NCI-H2029 treated with DMSO at 0.1 percent for 48 hours (cell line): Measurements from ENCODE around the gene HLF.

ENCODE experiments used
- DNase-seq: peaks from one replicate; lab custom pipeline; 2025; lab: John Stamatoyannopoulos, UW

The HLF gene

DNA sequence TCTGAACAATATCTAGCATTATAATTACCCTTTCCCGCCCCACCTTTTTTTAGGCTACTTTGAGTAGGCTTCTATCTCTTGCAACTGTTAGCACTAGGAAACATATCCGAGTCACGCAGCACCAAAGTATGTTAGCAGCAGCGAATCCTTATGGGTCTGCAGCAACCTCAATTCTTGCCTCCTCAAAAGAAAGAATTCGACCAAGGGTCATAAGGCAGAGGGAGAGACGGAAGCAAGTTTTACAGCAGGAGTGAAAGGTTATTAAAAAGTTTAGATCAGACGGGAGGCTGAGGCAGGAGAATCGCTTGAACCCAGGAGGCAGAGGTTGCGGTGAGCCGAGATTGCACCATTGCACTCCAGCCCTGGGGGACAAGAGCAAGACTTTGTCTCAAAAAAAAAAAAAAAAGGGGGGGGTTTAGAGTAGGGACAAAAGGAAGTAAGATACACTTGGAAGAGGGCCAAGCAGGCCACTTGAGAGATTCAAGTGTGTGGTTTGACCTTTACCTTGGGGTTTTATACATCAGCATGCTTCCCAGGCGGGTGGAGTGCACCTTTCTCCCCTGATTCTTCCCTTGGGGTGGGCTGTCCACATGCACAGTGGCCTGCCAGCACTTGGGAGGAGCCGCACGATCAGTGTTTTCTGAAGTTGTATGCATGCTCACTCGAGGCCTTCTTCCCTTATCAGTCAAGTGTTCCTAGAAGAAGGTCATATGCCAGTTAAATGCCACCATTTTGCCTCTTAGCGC is 67.7 kb downstream of the HLF start:
- DNase-seq: peak; percentile 58

- DNase-seq: no peak
Observed at GRCh38 chr17:55334285-55334684, 69.5 kb downstream of the HLF start.

GRCh38 chr17:55334881-55335540 is 70.3 kb downstream of the HLF start:
- no peak for DNase-seq

DNA sequence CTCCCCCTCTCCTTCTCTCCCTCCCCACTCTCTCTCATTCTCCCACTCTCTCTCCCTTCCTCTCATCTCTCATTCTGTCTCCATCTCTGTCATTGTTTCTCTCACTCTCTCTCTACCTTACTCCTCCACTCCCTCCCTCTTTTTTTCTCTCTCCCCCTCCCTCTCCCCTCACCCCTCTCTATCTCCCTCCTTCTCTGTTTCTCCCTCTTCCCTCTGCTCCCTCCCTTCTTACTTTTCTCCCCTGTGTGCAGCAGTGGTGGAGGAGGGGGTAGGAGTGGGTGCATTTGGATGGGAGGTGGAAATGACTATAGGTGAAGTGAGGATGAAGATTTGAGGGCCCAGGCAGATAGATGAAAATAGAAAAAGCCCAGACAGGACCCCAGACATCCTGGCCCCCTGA is 70.9 kb downstream of the HLF start:
- DNase-seq: no peak

- DNase-seq: no peak
Observed at GRCh38 chr17:55336426-55336825, 71.7 kb downstream of the HLF start.

DNA sequence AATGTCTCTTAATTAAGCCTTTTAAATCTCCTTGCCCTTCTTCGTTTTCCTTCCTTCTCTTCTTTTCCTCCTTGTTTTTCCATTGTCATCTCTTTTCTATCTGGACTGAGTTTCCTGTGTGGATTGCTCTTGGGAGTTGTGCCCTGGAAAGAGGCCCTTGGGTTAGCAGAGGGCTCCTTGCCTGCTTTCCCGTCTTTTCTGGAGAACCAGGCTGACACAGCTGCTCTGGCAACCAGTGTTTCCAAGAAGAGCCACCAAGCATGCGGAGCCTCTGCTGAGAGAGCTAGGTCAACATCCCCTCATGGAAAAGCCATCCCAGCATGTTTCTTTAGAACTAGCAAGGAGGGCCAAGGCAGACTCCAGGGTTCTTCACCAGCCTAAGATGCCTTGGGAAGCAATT is 75.4 kb downstream of the HLF start:
- DNase-seq: no peak

DNA sequence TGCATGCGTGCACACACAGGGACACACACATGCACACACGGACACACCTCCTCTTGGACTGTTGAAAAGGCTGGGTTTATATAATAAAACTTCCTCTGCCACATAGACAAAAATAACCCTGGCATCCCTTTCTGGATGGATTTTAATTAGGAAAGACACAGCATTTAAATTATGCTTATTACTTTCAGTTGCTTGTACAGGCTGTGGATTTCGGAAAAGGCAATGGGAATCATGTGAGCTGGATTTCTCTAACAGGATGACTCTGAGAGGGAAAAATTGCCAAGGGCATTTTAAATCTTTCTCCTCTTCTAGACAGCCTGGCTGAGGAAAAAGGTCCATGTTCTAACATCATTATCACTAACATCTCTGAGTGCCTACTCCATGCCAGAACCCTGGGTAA is 75.9 kb downstream of the HLF start:
- no peak for DNase-seq

DNA sequence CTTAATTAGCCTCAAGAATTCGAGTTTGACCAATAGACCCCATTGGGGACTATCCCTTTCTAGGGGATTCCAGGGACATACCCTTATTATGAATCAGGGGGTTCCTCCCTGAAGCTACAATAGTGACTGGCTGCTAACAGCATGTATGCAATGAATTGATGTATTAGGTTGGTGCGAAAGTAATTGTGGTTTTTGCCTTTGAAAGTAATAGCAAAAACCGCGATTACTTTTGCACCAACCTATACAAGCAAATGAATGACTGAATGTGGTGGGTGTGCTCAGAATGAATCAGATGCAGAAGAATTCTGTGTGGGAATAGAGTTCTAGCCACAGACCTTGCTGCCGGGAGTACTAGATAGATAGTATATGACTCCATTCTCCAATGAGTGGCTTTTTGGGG is 76.7 kb downstream of the HLF start:
- no peak for DNase-seq

- no peak for DNase-seq
Observed at GRCh38 chr17:55342800-55343585, 78.2 kb downstream of the HLF start.

DNA sequence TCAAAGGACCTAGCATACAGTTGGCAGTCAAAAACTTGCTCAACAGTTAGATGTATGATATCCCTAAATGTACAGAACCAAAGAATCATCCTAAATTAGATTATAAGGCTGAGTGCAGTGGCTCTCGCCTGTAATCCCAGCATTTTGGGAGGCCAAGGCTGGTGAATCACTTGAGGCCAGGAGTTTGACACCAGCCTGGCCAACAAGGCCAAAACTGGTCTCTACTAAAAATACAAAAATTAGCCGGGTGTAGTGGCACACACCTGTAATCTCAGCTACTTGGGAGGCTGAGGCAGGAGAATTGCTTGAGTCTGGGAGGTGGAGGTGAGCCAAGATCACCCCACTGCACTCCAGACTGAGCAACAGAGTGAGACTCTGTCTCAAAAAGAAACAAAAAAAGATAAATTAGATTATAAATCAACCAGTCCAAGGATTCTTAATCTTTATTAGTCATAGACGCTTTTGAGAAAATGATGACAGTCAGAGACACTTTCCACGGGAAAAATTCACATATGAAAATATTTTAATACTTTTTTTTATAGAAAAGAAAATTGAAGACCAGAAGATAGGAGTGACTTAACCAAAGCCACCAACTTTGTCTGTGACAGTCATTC is 79.2 kb downstream of the HLF start:
- DNase-seq: no peak

GRCh38 chr17:55344514-55344997 is 79.8 kb downstream of the HLF start:
- DNase-seq: no peak

DNA sequence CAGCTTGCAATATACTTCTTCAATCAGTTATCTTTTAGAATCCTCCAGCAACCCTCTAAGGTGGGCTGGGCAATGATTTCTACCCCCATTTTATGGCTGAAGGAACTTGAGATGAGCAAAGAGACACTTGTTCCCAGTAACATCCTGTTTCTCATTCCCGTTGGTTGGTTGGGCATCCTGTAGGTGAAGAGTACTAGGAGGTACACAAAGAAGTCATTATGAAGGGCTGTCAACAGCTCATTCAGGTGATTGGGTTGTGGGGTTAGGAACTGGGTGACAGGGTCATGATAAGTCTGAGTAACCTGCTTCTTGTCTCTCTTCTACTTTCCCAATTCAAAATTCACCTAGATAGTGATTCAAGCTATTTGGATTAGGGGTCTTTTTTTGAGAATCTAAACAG is 80.4 kb downstream of the HLF start:
- DNase-seq: no peak

- no peak for DNase-seq
Observed at GRCh38 chr17:55346658-55347057, 81.9 kb downstream of the HLF start.

DNA sequence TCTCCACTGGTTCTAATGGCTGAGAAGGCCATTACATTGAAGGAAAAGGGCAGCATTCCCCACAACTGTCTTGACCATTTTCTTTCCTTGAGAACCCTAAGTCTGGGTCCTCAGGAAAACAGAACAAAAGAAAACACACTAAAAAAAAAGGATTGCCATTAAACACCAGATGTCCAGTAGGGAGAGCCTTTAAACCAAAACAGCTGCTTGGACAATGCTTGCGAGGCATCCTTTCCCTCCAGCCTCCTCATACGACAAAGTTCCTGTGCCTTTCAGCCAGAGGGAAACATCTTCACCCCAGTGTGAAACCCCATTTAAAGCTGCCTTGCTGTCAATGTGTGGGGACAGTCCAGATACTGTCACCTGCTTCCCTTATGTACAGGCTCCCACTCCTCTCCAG is 82.6 kb downstream of the HLF start:
- DNase-seq: no peak

DNA sequence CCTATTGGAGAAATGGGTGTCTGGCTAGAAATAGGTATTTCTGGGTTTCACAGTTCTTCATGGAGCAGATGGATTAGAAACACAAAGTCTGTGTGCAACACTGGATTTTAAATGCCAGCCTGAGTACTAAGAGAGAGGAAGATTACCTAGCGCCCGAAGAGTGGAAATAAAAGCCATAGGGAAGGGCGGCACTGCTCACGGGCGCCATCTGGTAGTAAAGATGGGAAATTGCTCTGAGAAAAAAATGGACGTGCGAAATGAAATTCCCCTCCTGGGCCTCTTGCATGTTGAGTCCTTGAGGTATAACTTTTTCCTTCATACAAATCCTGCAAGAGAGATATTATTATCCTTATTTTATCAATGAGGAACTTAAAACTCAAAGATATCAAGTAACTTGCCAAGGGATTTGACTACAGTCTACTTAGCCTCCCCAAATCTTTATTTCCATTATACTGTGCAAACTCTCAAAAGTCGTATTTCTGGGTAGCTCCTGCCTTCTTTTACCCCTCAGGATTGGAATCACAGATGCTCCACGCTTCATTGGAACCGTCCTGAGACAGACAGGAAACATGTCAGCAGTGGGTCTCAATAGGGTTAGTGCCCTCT is 84.1 kb downstream of the HLF start:
- peak; percentile 25 for DNase-seq

GRCh38 chr17:55350825-55351205 is 86.1 kb downstream of the HLF start:
- no peak for DNase-seq

- DNase-seq: no peak
Observed at GRCh38 chr17:55351226-55351625, 86.5 kb downstream of the HLF start.

- no peak for DNase-seq
Observed at GRCh38 chr17:55354010-55354409, 89.2 kb downstream of the HLF start.

GRCh38 chr17:55354941-55355340 is 90.2 kb downstream of the HLF start:
- DNase-seq: no peak

GRCh38 chr17:55356434-55357328 is 91.9 kb downstream of the HLF start:
- DNase-seq: peak; percentile 42

- DNase-seq: no peak
Observed at GRCh38 chr17:55360971-55361370, 96.2 kb downstream of the HLF start.
